Vagina (tissue), 2 donors: ENCODE measurements around the gene RHO. TPM values are rescaled to one million over a fixed set of nuclear protein-coding genes. Genes with fewer than 3 reads are reported as not detected.
"Not testable (repeated sequence)": the region's sequence is repeated elsewhere in the genome, so short reads cannot be mapped to it uniquely, and the experiment has no call there.

ENCODE experiments used
- DNase-seq, 2 donors: peaks; one replicate each; pipeline ENCODE4 v3.0.0-alpha.2; 2017; ENCODE audit errors: extremely low spot score in 2 of 2
- H3K27ac ChIP-seq: fragments of 200-600 bp; sonication (generic); one replicate; pipeline ENCODE4 v1.5.1; 2019
- H3K27me3 ChIP-seq: fragments of 200-600 bp; sonication (generic); one replicate; pipeline ENCODE4 v1.5.1; 2019
- H3K36me3 ChIP-seq, 2 donors: fragments of 200-600 bp; sonication (generic); one replicate each; pipeline ENCODE4 v1.5.1; 2017 to 2019
- H3K4me1 ChIP-seq: fragments of 200-600 bp; sonication (generic); one replicate; pipeline ENCODE4 v1.5.1; 2019
- H3K4me3 ChIP-seq, 2 donors: fragments of 200-600 bp; sonication (generic); 1 replicate in 1 of 2; 2 replicates in 1 of 2; pipeline ENCODE4 v1.5.1; 2016 to 2019
- H3K9me3 ChIP-seq: fragments of 200-600 bp; sonication (generic); one replicate; pipeline ENCODE4 v1.5.1; 2019
- POLR2A ChIP-seq, 2 donors: fragments of 450-650 bp; IDR thresholded peaks; one replicate each; pipeline ENCODE4 v1.6.1; 2017; ENCODE audit warnings: antibody characterized with exemption in 2 of 2, mild to moderate bottlenecking in 2 of 2, moderate library complexity in 2 of 2
- POLR2AphosphoS5 ChIP-seq, 2 donors: sonication (generic); formaldehyde crosslinking; IDR thresholded peaks; one replicate each; pipeline ENCODE4 v1.9.0; 2017; ENCODE audit warnings: antibody characterized with exemption in 2 of 2, mild to moderate bottlenecking in 2 of 2, low read depth in 1 of 2; ENCODE audit not compliant: insufficient read depth in 1 of 2
- intact Hi-C: fragments of 100-400 bp; cut with DNase I; formaldehyde crosslinking; loops from one replicate; pipeline ENCODE4 v1.15.1; 2023
- total RNA-seq: library from RNA; depleted of rRNA; stranded (reverse); fragments of >200 nt; gene quantifications from one replicate; pipeline ENCODE4 v1.2.3, GENCODE V29; 2016
- TF ChIP-seq, protein P1 (sequence below), 3 experiments: fragments of 450-650 bp in 2 of 3; fragments of 200-600 bp in 1 of 3; sonication (generic) in 1 of 3; IDR thresholded peaks; one replicate each; pipeline ENCODE4 v1.5.1; 2017 to 2019; ENCODE audit warnings: antibody characterized with exemption in 3 of 3, mild to moderate bottlenecking in 2 of 3, moderate library complexity in 2 of 3

Gene RHO
- total RNA-seq = not detected

- Histone ChIP-seq H3K4me1 (no peaks in the 10 kb centered on the region), H3K9me3 (no peaks in the 10 kb centered on the region), H3K4me3 (no peak within 1 kb of the TSS), H3K27me3 (no peaks in the 10 kb centered on the region), H3K36me3 (no peaks in the 10 kb centered on the region), H3K27ac (no peak within 1 kb of the TSS)
- intact Hi-C loops = no loop called here
- TF ChIP-seq, protein P1, sequence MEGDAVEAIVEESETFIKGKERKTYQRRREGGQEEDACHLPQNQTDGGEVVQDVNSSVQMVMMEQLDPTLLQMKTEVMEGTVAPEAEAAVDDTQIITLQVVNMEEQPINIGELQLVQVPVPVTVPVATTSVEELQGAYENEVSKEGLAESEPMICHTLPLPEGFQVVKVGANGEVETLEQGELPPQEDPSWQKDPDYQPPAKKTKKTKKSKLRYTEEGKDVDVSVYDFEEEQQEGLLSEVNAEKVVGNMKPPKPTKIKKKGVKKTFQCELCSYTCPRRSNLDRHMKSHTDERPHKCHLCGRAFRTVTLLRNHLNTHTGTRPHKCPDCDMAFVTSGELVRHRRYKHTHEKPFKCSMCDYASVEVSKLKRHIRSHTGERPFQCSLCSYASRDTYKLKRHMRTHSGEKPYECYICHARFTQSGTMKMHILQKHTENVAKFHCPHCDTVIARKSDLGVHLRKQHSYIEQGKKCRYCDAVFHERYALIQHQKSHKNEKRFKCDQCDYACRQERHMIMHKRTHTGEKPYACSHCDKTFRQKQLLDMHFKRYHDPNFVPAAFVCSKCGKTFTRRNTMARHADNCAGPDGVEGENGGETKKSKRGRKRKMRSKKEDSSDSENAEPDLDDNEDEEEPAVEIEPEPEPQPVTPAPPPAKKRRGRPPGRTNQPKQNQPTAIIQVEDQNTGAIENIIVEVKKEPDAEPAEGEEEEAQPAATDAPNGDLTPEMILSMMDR (IDR thresholded peaks at IDR 0.05) = no peak
- no peak for TF ChIP-seq POLR2A (IDR thresholded peaks at IDR 0.05)
- TF ChIP-seq POLR2AphosphoS5 (IDR thresholded peaks at IDR 0.05; ENCODE audit: insufficient read depth in 1 of 2, low read depth in 1 of 2) = no peak
- DNase-seq = no peak
These were observed at the start of gene RHO for GRCh38 chr3:129528589-129529100. TSS of gene RHO (plus strand) at chr3:129528639. CDS start at chr3:129528734, 95 bp downstream.

- DNase-seq, H3K27ac ChIP-seq, H3K4me3 ChIP-seq, H3K27me3 ChIP-seq, H3K9me3 ChIP-seq: not testable (repeated sequence)
- Histone ChIP-seq H3K4me1 (peaks cover 21% of the 10 kb centered on the region), H3K36me3 (peaks cover 0 to 31% of the 10 kb centered on the region in 2 donors)
- intact Hi-C loops = loop anchor here (10.0 kb wide), 1 partner anchor 344 kb away; no protein-coding TSS in a partner anchor
These were observed 47.1 kb upstream of the RHO start for GRCh38 chr3:129481225-129481765.

- no peak for DNase-seq
- Histone ChIP-seq H3K27ac (no peak overlapping the region), H3K36me3 (peaks cover 0 to 31% of the 10 kb centered on the region in 2 donors), H3K4me1 (peaks cover 26% of the 10 kb centered on the region), H3K27me3 (no peaks in the 10 kb centered on the region), H3K4me3 (no peak overlapping the region), H3K9me3 (no peaks in the 10 kb centered on the region)
- intact Hi-C loops = loop anchor here (10.0 kb wide), 1 partner anchor 343 kb away; no protein-coding TSS in a partner anchor
- TF ChIP-seq, protein P1 (IDR thresholded peaks at IDR 0.05) = no peak
- peak in 1 of 2 donors; percentile 67 for TF ChIP-seq POLR2AphosphoS5 (IDR thresholded peaks at IDR 0.05; ENCODE audit: insufficient read depth in 1 of 2, low read depth in 1 of 2)
These were observed 46.6 kb upstream of the RHO start for GRCh38 chr3:129481766-129482332.

DNA sequence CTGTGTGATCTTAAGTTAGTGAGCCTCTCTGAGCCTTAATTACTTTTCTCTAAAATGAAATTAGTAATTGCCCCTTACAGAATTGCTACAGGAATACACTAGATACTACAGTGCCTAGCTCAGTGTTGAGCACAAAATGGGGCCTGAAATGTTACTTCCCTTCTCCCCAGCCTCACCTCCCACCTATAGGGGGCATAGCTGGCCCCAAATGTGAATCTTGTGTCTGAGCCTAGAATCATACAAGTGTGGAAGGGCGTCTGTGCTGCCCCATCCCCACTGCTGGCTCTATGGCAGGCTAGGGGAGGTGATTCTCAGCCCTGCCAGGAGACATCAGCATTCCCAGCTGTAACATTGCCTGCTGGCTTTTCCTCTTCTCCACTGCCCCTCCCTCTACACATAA lies 45.7 kb upstream of the RHO start:
- Histone ChIP-seq H3K4me1 (peaks cover 30% of the 10 kb centered on the region), H3K27me3 (no peaks in the 10 kb centered on the region), H3K4me3 (no peak overlapping the region), H3K36me3 (peaks cover 0 to 25% of the 10 kb centered on the region in 2 donors), H3K27ac (no peak overlapping the region), H3K9me3 (no peaks in the 10 kb centered on the region)
- no peak for DNase-seq
- intact Hi-C loops = loop anchor here (10.0 kb wide), 1 partner anchor 342 kb away; no protein-coding TSS in a partner anchor
- TF ChIP-seq POLR2AphosphoS5 (IDR thresholded peaks at IDR 0.05; ENCODE audit: insufficient read depth in 1 of 2, low read depth in 1 of 2) = no peak
- TF ChIP-seq, protein P1 (IDR thresholded peaks at IDR 0.05) = no peak
- no peak for TF ChIP-seq POLR2A (IDR thresholded peaks at IDR 0.05)

DNA sequence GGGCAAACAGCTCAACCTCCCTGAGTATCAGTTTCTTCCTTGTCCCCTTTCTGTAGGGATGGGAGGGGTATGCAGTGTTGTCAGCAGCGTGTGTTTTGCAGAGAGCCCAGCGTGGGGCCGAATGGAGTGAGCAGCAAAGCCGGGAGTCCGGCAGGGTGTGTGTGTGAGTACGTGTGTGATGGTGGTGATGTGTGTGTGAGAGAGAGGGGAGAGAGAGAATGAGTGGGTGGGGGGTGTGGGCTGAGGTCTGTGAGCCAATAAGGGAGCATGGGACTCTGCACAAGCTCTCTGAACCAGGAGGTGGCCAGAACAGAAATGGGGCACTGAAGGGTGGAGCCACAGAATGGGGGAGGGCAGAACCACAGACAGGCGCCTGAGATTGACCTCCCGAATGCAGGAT lies 44.6 kb upstream of the RHO start:
- TF ChIP-seq POLR2AphosphoS5 (IDR thresholded peaks at IDR 0.05; ENCODE audit: insufficient read depth in 1 of 2, low read depth in 1 of 2) = no peak
- no peak for TF ChIP-seq POLR2A (IDR thresholded peaks at IDR 0.05)
- TF ChIP-seq, protein P1 (IDR thresholded peaks at IDR 0.05) = no peak
- intact Hi-C loops = loop anchor here (10.0 kb wide), 1 partner anchor 341 kb away; no protein-coding TSS in a partner anchor
- Histone ChIP-seq H3K4me3 (no peak overlapping the region), H3K27me3 (no peaks in the 10 kb centered on the region), H3K27ac (no peak overlapping the region), H3K9me3 (no peaks in the 10 kb centered on the region), H3K4me1 (peaks cover 30% of the 10 kb centered on the region), H3K36me3 (peaks cover 0 to 16% of the 10 kb centered on the region in 2 donors)
- DNase-seq = no peak

- not testable (repeated sequence) for H3K27me3 ChIP-seq, H3K4me3 ChIP-seq, H3K36me3 ChIP-seq, H3K9me3 ChIP-seq, DNase-seq
- intact Hi-C loops = loop anchor here (10.0 kb wide), 1 partner anchor 340 kb away; no protein-coding TSS in a partner anchor
- H3K27ac ChIP-seq = peak overlapping the region; percentile 80
- H3K4me1 ChIP-seq = peaks cover 30% of the 10 kb centered on the region
These were observed 43.3 kb upstream of the RHO start for GRCh38 chr3:129485146-129485545.
